ENCODE measurements around the gene CDH1.

GRCh38 chr16:68806981-68807380 is 69.9 kb downstream of the CDH1 start:
- TF ChIP-seq CTCF (IDR thresholded peaks at IDR 0.05) (no peak), POLR2A (IDR thresholded peaks at IDR 0.05) (no peak)

All from adrenal gland (tissue), 5 donors.